ENCODE measurements around the gene RAD51B.

RAD51B gene

DNA sequence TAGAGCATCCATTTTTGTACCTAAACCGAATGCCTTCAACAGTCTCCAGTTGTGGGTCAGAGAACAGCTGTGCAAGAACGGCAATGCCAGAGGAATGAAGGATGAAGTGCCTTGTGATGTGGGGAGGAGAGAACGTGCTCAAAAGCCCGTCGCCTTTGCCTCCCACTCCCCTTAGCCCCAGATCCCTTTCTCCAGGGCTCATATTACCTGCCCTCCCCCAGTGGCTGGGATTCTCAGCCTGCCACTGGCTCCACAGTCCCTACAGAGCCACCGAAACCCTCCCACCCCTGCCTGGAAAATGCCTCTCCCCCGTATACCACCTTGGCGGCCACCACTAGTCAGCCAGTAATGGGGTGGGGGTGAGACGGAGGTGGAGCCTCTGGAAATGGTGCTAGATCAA is 814.8 kb downstream of the RAD51B start:
- no peak for DNase-seq (ENCODE audit: low read depth)

GRCh38 chr14:68634874-68635595 is 815.5 kb downstream of the RAD51B start:
- no peak for DNase-seq (ENCODE audit: low read depth)

DNA sequence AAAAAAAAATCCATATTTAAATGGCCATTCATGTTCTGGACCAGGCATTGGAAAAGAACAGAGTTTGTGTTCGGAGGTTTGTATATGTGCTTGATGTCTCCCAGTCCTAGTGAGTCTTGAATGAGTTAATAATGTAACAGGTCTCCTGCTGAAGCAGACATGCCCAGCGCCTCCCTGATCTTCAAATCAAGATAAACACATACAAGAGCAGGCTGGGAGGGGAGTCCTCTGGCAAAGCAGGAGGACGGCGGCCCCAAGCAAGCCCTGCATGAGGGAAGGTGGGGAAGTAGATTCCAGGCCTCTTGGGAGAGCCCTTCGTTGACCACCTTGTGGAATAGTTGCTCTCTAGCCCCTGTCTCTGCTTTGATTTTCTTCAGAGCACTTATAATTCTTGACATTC is 817.0 kb downstream of the RAD51B start:
- DNase-seq (ENCODE audit: low read depth) = no peak

GRCh38 chr14:68637106-68638021 is 817.8 kb downstream of the RAD51B start:
- peak; percentile 28 for DNase-seq (ENCODE audit: low read depth)

DNA sequence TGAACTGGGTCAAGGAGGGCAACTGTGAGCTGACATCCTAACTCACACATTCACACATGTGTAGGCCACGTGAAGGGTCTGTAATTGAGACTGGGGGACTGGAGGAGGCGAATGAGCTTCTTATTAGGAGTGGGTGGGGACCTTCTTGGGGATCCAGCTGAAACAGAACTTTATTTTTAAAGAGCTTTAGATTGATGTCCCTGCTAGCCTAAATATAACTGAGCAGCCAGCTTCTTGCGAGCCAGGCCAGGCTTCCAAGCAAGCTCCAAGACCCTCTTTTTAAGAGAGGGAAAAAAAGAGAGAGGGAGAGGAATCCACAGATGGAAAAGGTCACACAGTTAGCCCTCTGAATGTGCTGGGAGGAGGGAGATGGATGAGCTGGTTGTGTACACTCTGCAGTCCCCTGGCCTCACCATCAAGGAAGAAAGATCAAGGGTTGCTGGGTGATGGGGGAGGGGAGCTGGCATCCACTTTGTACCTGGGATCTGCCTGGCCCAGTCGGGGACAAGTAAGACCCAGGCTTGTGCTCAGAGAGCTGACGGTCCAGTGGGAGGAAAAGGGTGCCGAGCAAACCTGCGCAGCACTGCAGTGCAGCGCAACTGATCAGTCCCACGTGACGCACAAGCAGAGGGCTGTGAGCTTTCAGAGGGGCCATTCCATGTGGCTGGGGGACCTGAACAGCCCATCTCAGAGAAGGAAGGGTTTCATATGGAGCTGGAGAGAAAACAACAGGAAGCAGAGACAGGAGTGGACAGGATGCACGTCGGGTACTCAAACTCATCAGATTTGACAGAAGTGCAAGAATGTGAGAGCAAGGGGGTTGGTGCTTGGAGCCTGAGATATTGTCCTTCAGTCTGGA is 818.8 kb downstream of the RAD51B start:
- no peak for DNase-seq (ENCODE audit: low read depth)

DNA sequence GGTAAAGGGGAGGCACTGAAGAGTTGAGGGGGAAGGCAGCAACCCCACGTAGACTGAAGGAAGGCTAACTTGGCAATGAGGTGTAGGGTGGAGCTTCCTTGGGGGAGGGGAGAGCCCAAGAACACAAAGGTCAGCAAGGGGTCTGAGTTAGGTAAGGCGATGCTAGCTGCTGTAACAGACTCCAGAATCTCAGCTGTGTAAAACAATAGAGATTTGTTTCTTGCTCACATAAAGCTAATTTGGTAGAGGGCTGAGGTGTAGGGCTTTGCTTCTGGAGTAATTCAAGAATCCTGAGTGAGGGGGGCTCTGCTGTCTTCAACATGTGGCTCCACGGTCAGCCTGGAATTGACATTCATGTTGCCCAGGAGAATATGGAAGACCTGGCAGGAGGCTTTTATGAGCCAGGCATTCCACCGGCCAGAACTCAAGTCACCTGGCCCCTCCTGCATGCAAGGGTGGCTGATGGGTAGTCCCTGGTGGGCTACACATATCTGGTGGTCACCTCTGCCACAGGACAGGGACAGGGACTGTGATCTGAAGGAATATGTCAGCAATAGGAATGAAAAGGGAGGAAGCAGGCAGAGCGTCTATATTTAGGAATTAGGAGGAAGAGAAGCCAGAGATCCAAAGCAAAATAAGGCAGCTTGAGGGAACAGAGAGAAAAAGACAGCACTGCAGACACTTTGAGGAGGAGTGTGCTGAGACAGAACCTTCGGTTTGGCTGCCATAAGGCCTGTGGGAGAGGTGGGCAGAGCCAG is 819.6 kb downstream of the RAD51B start:
- DNase-seq (ENCODE audit: low read depth) = no peak

- DNase-seq (ENCODE audit: low read depth) = no peak
These were observed 820.4 kb downstream of the RAD51B start for GRCh38 chr14:68639758-68640574.

- DNase-seq (ENCODE audit: low read depth) = no peak
These were observed 824.1 kb downstream of the RAD51B start for GRCh38 chr14:68643673-68644072.

GRCh38 chr14:68644101-68644500 is 824.5 kb downstream of the RAD51B start:
- DNase-seq (ENCODE audit: low read depth) = no peak

GRCh38 chr14:68645371-68645770 is 825.8 kb downstream of the RAD51B start:
- no peak for DNase-seq (ENCODE audit: low read depth)

DNA sequence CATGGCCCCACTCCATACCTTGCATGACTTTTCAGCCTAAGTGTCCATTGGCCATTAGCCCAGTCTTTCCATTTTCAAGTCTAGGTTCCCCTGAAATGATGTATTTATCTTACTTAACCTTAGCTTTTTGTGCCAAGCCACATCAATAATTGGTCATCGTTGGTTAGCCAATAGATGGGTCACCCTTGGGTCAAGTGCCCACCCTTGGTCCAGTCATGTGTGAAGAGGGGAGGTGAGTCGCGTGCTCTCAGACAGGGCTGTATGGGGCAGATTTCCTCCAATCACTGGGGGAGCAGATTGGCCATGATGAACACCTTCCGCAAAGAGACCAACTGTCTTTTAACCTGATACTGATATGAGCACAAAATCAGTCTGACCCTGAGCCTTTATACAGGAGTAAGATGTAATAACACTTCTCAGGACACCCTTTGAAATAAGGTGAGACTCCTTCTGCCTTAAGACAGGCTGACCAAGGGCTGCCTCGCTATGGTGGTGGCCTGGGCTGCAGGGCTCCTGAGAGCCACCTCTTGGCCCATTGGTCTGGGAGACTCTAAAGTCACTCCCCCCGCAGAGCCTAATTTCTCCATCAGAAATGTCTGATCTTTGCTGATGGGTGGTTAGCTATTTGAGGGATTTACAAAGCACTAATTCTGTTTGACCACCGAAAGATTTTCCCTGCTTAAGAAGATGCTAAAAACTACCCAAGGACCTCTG is 830.1 kb downstream of the RAD51B start:
- DNase-seq (ENCODE audit: low read depth) = no peak

DNA sequence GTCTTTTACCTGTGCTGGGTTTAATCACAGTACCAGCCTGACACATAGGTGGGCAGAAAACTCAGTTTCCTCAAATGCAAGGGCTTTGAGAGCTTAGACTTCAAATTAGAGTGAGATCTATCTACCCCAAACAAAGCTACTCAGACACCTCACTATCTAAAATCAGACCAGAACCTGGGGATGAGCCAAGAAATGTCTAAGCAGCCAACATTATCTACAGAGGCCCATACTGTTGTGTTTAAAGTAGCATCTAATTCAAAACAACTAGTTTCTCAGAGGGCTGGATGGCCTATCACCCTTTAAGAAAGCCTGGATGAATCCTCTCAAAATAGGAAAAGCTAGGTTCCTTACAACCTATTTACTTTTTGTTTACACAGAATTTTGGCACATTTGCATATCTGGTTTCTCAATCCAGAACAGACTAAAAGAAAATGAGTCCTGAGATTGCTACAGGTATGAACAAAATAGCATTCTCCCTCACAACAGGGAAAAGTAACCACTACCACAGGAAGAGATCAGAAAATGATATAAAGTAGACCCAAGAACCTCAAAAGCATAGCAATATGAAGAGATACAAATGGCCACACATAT is 830.9 kb downstream of the RAD51B start:
- DNase-seq (ENCODE audit: low read depth) = no peak

DNA sequence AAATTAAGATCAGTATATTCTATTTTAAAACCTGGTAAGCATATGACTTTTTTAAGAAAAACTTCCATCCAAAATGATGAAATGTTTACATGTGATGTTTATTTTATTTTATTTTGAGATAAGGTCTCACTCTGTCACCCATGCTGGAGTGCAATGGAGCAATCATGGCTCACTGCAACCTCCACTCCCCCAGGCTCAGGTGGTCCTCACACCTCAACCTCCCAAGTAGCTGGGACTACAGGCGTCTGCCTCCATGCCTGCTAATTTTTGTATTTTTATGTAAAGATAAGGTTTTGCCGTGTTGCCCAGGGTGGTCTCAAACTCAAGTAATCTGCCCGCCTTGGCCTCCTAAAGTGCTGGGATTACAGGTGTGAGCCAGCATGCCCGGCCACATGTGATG is 831.5 kb downstream of the RAD51B start:
- peak; percentile 42 for DNase-seq (ENCODE audit: low read depth)

DNA sequence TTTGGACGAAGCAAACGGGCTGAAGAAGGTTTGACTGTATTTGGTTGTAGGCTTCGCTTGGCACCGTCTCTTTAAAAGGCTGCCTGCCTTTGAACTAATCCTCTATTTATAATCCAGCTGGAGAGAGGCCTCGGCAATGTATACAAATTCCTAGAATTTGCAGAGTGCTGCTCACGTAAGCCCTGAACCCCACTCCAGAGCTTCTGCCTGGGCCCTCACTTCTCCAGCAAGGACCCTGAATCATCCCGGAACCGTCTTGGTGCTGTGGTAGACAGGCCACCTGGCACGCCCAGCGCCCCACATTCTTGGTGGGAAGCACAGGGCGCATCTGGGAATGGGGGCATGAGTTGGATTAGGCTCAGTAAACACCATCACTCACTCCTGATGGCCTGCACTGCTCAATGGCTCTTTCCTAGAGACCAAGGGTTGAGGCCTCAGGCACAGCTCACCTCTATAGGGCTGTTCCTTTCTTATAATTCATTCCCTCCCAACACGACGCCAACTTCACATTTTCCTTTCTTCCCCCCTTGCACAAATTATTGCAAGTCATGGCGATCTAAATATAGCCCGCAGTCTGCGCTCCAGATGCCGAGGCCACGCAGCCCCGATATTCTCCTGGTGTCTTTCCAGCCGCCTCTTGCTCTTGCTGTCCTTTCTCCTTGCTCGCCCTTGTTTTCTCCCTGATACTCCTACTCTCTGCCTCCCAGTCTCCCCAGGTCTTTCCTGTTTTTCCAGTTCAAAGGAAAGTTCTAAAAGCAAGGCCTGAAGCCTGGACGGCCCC is 832.3 kb downstream of the RAD51B start:
- DNase-seq (ENCODE audit: low read depth) = peak; percentile 69

GRCh38 chr14:68652433-68652690 is 832.8 kb downstream of the RAD51B start:
- DNase-seq (ENCODE audit: low read depth) = no peak

DNA sequence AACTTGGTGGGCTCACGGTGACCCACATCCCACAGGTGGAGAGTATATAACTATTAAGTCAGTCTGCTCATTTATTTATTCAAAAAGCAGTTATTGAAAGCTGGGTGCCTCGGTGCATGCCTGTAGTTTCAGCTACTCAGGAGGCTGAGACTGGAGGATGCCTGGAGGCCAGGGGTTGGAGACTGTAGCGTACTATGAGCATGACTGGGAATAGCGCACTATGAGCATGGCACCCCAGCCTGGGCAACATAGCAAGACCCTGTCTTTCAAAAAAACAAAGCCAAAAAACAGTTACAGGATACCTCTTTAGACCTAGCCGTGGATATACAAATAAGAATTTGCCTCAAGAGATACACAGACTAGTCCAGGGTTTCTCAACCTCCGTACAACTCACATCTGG is 833.5 kb downstream of the RAD51B start:
- DNase-seq (ENCODE audit: low read depth) = no peak

DNA sequence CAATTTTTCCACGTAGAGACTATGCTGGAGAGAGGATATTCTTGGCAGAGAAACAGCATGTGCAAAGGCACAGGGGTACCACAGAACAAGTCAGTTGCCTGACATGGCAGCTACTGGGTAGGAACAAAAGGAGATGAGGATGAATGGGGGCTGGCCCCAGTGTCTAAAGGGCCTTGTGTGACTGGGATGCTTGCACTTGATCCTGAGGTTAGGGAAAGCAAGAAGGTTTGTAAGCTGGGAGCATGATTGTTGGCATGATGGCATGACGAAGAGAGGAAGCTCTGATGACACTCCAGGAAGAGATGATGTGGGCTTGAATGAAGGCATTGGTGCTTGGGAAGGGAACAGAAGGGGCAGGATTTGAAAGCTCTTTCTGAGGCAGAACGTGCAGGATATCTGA is 834.2 kb downstream of the RAD51B start:
- DNase-seq (ENCODE audit: low read depth) = no peak

DNA sequence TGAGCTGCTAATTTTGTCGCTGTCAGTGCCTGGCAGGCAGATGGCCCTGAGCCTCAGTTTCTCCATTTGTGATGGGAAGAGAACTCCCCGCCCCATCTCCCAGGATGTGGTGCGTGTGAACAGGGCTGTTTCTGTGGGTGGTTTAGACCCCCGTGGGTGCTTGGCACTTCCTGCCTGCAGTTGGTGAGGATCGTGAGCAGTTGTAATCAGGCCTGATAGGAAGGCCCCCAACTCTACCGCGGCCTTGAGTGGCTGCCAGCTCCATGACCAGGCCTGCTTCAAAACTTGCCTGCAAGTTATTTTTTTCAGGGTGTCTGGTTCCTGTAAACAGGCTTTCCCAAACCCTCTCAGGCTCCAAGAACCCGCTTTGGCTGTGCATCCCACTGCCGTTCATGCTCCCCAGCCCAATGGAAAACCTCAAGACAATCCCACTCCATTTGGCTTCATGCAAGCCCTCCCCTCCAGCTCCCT is 834.9 kb downstream of the RAD51B start:
- peak; percentile 51 for DNase-seq (ENCODE audit: low read depth)

Data from amniotic epithelial cell (primary cell).